IPS-NIHi7 (cell line): Measurements from ENCODE around the gene KRTAP10-9.

Source experiments
- DNase-seq: peaks from one replicate; pipeline ENCODE4 v3.0.0; 2012; ENCODE audit warnings: mixed read lengths; ENCODE audit errors: extremely low spot score

Gene KRTAP10-9

DNA sequence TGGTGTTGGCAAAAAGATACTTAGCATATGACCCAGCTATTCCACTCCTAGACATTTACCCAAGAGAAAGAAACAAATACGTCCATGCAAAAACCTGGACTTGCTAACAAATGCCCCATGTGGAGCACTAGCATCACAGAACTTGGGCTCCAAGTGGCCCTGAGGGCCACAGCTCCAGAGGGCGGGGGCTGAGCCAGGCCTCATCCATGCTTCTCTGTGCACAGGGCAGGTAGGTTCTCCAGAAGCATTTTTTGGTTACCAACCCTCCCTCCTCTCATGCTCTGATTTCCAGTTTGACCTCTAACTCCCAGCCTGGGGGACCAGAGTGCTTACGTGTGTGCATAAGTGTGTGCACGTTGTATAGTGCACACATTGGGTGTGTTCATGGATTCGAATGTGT lies 37.8 kb downstream of the KRTAP10-9 start:
- no peak for DNase-seq

DNA sequence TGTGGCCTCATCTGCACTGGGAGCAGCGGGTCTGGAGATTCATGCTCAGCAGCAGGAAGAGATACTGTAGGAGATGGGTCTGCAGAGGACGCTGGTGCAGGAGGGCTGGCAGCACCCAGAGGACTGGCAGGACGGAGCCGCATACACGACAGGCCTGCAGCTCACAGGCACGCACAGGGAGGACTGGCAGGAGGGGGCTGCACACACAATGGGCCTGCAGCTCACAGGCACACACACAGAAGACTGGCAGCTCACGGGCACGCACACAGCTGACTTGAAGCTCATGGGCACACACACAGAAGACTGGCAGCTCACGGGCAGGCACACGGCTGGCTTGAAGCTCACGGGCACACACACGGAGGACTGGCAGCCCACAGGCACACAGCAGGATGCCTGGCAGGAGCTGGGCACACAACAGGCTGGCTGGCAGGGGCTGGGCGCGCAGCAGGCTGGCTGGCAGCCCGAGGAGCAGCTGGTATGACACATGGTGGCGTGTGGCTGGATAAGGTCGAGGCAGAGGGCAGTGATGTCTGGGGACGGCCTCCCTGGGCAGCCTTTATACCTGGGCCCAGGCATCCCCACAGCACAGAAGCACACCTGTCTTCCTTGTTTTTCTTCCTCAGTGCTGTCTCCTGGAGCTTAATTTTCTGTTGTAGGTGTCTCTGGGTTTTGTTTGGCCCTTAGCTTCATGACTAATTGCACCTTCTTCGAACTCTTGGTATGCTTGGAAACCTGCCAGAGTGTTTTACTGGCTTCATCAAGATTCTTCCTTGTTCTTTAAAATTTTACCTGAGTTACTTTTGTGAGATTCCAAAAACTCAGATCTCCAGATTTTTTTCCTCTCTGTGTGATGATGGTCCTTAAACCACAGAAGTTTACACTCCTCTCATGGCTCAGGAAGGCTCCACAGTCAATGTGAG lies 39.8 kb downstream of the KRTAP10-9 start, which contains the start of gene KRTAP12-2:
KRTAP12-2 (minus strand) TSS at position 527 of the 920 bp plus-strand sequence; CDS start at position 486, 41 bp downstream.
- no peak for DNase-seq

DNA sequence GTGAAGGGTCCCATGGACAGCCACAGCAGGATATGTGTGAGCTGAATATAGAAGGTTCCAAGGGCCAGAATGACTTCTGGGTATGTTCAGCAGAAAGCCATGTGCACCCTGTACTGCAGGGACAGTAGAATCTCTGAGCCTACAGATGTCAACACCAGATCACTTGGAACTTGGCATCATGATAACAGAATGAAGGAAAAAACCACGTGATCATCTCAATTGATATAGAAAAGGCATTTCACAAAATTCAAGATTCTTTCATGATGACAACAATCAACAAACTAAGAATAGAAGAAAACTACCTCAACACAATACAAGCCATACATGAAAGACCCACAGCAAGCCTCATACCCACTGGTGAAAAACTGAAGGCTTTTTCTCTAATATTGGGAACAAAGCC lies 40.7 kb downstream of the KRTAP10-9 start:
- DNase-seq: no peak

DNA sequence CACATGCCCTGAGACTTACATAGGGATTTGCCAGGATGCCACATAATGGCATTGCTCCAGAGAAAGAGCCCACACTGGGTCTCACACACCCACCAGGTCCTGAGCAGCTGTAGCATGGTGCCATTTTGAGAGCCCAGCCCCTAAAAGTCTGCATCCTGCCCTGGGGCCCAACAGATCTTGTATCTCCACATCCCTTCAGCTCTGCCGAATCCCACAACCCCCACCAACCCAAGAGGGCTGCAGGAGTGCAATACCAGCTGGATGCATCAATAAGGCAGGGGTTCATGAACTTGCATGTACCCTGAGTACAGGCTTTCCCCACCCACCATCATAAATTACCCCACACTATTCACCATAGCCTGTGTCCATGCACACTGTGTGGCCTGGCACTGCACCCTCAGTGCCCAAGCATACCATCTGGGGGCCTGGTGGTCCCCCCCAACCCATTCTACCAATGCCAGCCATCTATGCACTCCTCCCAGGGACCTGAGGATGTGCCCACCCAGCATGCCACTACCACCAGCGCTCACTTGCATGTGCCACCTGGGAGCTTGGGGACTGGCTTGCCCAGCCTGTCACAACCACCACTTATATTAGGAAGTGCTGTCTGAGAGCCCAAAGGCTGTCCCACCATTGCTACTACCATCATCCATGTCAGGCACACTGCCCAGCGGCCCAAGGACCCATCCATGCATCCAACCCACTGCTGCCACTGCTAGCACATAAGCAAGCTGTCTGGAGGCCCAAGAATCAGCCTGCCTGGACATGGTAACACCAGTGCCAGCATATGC lies 43.9 kb downstream of the KRTAP10-9 start:
- DNase-seq: no peak

DNA sequence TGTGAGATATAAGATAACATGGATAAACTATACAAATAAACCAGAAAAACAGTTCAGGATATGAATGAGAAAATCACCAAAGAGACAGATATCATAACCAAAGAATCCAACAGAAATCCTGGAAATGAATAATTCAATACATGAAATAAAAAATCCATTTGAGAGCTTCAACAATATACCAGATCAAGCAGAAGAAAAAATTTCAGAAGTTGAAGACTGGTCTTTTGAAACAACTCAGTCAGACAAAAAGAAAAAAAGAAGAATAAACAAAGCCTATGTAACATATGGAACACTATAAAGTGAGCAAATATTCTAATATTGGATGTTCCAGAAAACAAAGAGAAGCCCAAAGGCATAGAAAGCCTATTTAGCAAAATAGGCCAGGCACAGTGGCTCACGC lies 45.0 kb downstream of the KRTAP10-9 start:
- no peak for DNase-seq

DNA sequence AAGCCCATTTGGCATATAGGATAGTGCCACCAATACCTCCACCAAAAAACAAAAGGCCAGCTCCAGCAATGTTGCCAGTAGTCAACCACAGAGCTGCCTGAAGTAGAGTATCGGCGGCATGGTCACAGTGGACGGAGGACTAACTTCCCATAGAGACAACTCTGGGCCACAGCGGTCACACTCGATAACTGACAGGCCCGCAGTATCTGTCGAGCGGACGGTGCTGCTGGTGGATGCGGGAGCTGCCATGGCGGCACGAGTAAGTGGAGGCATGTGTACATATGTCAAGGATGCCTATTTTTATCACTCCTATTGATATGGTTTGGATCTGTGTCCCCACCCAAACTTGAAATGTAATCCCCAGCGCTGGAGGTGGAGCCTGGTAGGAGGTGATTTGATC lies 51.0 kb downstream of the KRTAP10-9 start:
- no peak for DNase-seq
